Nephron progenitor cell (in vitro differentiated cells): ENCODE data around the gene ZBTB7C.
A peak's percentile ranks its signal among the peaks of the same experiment; 100 is the strongest.

Source experiments
- DNase-seq: peaks from one replicate; pipeline ENCODE4 v3.0.0; 2021
- H3K27ac Mint-ChIP-seq: 2 replicates; pipeline ENCODE4 v1.8.0; 2021; ENCODE audit warnings: mild to moderate bottlenecking, moderate library complexity, mixed read lengths
- H3K27me3 Mint-ChIP-seq: 2 replicates; pipeline ENCODE4 v1.8.0; 2021; ENCODE audit warnings: mild to moderate bottlenecking, low read depth, mixed read lengths; ENCODE audit not compliant: poor library complexity
- H3K36me3 Mint-ChIP-seq: 2 replicates; pipeline ENCODE4 v1.8.0; 2021; ENCODE audit warnings: low read depth, mixed read lengths
- H3K4me1 Mint-ChIP-seq: 2 replicates; pipeline ENCODE4 v1.8.0; 2021; ENCODE audit warnings: mixed read lengths
- H3K4me3 Mint-ChIP-seq: 2 replicates; pipeline ENCODE4 v1.8.0; 2021; ENCODE audit warnings: mild to moderate bottlenecking, moderate library complexity, mixed read lengths
- H3K9me3 Mint-ChIP-seq: 2 replicates; pipeline ENCODE4 v1.8.0; 2021; ENCODE audit warnings: mild to moderate bottlenecking, moderate library complexity, mixed read lengths
- CTCF ChIP-seq: fragments of 200-600 bp; sonication (generic); IDR thresholded peaks from 2 replicates; pipeline ENCODE4 v1.5.0; 2021; ENCODE audit warnings: antibody characterized with exemption

The ZBTB7C gene

GRCh38 chr18:48007955-48008701 lies 401.1 kb downstream of the ZBTB7C start:
- peak; percentile 87 for DNase-seq
- no peak overlapping the region for H3K27ac Mint-ChIP-seq
- H3K4me3 Mint-ChIP-seq, result peak overlapping the region; percentile 76
- H3K4me1 Mint-ChIP-seq, result peaks cover 54% of the 10 kb centered on the region
- peaks cover 14% of the 10 kb centered on the region for H3K9me3 Mint-ChIP-seq
- TF ChIP-seq CTCF, result peak; percentile 48
- H3K36me3 Mint-ChIP-seq, result no peaks in the 10 kb centered on the region
- peaks cover 5% of the 10 kb centered on the region for H3K27me3 Mint-ChIP-seq

DNA sequence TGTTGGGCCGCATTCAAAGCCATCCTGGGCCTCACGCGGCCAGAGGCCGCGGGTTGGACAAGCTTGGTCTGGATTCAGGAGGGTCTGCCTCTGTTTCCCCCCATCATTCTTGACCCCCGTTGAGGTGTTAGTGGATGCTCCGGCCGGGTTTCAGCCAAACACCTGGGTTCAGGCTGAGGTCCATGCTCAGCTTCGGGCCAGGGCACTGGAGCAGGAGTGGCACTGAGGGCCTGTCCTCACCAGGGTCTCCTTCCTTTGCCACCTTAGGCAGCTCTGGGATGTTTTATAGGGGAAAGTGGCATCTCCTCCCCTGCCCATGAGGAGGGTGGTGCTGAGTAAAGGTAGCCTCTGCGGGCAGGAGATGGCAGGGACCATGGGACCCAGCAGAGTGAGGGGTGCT lies 401.8 kb downstream of the ZBTB7C start:
- no peak overlapping the region for H3K4me3 Mint-ChIP-seq
- no peak for DNase-seq
- peaks cover 14% of the 10 kb centered on the region for H3K9me3 Mint-ChIP-seq
- H3K27ac Mint-ChIP-seq, result no peak overlapping the region
- H3K36me3 Mint-ChIP-seq, result no peaks in the 10 kb centered on the region
- peaks cover 54% of the 10 kb centered on the region for H3K4me1 Mint-ChIP-seq
- peaks cover 4% of the 10 kb centered on the region for H3K27me3 Mint-ChIP-seq
- TF ChIP-seq CTCF, result no peak

DNA sequence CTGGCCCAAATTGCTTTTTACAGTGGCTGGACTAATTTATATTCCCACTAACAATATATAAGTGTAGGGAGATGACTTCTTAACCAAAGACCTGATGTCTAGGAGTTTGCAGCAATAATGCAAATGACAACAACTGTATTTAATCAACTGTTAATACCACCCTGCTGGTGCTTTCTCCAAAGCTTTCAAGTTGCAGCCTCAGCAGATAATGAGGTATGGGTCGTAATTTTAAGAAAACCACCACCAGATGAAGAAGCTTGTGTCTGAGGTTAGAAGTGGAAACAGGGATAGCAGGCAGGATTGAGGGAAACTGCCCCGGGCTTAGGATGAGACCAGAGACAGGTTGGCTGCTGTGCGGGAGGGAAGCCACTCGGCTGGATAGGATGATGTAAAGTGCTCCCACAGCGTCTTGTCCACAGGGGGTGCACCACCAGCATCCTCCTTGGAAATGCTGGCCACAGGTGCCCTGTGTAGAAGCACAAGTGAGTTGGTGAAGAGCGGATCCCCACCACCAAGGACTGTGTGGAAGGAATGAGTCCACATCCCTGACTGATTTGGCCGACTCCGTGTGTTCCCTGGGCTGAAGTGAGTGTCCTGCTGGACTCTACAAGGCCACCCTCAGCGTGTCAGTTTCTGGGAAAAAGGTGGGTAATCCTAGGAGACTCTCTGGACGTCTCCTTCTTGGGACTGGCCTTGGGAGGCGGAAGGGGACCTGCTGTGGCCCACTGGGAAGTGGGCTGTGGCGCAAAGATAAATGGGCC lies 402.6 kb downstream of the ZBTB7C start:
- DNase-seq, result no peak
- Mint-ChIP-seq H3K36me3 (no peaks in the 10 kb centered on the region), H3K9me3 (peaks cover 14% of the 10 kb centered on the region), H3K4me1 (peaks cover 48% of the 10 kb centered on the region), H3K27ac (peak overlapping the region; percentile 45), H3K27me3 (peaks cover 4% of the 10 kb centered on the region), H3K4me3 (peak overlapping the region; percentile 55)
- TF ChIP-seq CTCF, result no peak

DNA sequence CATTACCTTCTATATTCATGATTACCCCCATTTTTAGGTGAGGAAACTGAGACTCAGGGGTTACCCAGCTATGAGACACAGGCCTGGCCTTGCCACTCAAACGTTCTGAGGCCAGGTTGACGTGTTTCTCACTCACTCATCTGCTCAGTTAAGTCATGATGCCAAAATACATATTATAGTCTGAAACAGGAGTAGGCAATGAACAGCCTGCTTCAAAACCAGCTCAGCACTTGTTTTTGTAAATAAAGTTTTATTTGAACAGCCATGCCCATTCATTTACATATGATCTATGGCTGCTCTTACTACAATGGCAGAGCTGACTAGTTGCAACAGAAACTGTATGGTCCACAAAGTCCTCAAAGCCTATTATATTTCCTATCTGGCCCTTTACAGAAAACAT lies 404.6 kb downstream of the ZBTB7C start:
- Mint-ChIP-seq H3K36me3 (no peaks in the 10 kb centered on the region), H3K9me3 (peaks cover 5% of the 10 kb centered on the region), H3K4me1 (peaks cover 42% of the 10 kb centered on the region), H3K27me3 (no peaks in the 10 kb centered on the region), H3K4me3 (no peak overlapping the region), H3K27ac (no peak overlapping the region)
- TF ChIP-seq CTCF, result no peak
- DNase-seq, result no peak

DNA sequence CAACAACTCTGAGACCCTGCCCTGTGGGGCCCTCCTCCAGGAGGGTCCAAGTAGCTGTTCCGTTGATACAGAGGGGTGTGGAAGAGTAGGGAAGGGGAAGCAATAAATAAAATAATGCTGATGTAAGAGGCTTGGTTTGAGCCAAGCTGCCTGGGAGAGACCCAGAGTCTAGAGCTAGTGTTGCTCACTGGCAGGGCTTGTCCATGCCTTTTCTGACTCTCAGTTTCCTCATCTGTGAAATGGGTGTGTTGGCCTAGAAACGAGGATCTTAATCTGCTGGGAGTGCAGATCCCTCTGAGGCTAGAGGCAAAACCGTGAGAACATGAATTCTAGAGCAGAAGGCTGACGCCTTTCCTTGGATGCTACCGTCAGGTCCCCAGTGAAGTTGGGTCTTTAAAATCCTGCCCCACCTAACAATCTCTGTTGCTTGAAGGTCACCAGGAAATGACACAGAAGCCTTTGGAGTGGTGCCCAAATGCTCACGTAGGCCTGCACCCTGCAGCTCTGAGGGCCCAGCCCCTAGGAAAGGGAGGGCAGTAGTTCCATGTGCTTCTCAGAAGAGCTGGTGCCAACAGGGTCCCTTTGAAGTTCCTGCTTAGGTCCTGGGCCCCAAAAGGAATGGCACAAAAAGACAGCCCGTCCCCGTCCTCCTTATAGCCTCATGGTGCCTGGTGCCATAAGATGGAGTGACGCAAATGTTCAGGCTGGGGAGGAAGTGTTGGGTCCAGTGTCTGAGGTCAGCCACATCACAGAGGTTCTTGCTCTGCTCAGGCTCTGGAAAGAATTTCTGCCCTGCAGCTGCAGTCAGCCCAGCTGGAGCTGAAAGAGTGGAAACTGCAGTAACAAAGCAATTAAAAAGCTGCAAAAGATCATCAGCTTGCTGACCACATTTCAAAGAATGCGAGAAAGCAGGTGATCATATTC lies 405.5 kb downstream of the ZBTB7C start:
- peaks cover 9% of the 10 kb centered on the region for H3K9me3 Mint-ChIP-seq
- peaks cover 34% of the 10 kb centered on the region for H3K4me1 Mint-ChIP-seq
- H3K36me3 Mint-ChIP-seq, result no peaks in the 10 kb centered on the region
- no peak for TF ChIP-seq CTCF
- no peaks in the 10 kb centered on the region for H3K27me3 Mint-ChIP-seq
- H3K27ac Mint-ChIP-seq, result no peak overlapping the region
- no peak for DNase-seq
- no peak overlapping the region for H3K4me3 Mint-ChIP-seq
